Dermis microvascular lymphatic vessel endothelial cell (primary cell): Measurements from ENCODE around the gene MAX. TPM values are rescaled to one million over a fixed set of nuclear protein-coding genes. Genes with fewer than 3 reads are reported as not detected.
"Not testable (repeated sequence)": the region's sequence is repeated elsewhere in the genome, so short reads cannot be mapped to it uniquely, and the experiment has no call there.

Experiments
- DNase-seq, 2 donors: peaks; one replicate each; pipeline versions ENCODE4 v3.0.0 to v3.0.0-alpha.2; 2010; ENCODE audit warnings: low read depth in 2 of 2
- total RNA-seq: library from RNA; depleted of rRNA; stranded (reverse); fragments of >200 nt; gene quantifications from 2 replicates; pipeline ENCODE4 v1.2.1, GENCODE V29; 2014

The MAX gene
- total RNA-seq, 1 donor from 2014 or later, result 40.6 TPM

GRCh38 chr14:65104791-65105190 is 2.5 kb upstream of the MAX start:
- no peak for DNase-seq

GRCh38 chr14:65103150-65103760 is 938 bp upstream of the MAX start:
- peak in 1 of 2 donors; percentile 32 for DNase-seq

GRCh38 chr14:65101631-65102440 is 481 bp downstream of the MAX start:
- DNase-seq, result peak in 1 of 2 donors; percentile 38

GRCh38 chr14:65100922-65101541 is 1.3 kb downstream of the MAX start:
- DNase-seq, result peak in 1 of 2 donors; percentile 36

- DNase-seq, result peak; percentile 51 to 55
Observed at GRCh38 chr14:65098586-65098985, 3.7 kb downstream of the MAX start.

- no peak for DNase-seq
Observed at GRCh38 chr14:65096323-65097089, 5.8 kb downstream of the MAX start.

- DNase-seq, result peak in 1 of 2 donors; percentile 14
Observed at GRCh38 chr14:65095633-65096205, 6.6 kb downstream of the MAX start.

GRCh38 chr14:65092349-65092748 is 10.0 kb downstream of the MAX start:
- DNase-seq, result no peak

GRCh38 chr14:65087835-65088234 is 14.5 kb downstream of the MAX start:
- not testable (repeated sequence) for DNase-seq

GRCh38 chr14:65086686-65087085 is 15.6 kb downstream of the MAX start:
- not testable (repeated sequence) for DNase-seq

GRCh38 chr14:65084554-65085505 is 17.5 kb downstream of the MAX start:
- DNase-seq, result no peak

- no peak for DNase-seq
Observed at GRCh38 chr14:65082930-65083329, 19.4 kb downstream of the MAX start.

GRCh38 chr14:65080960-65081747 is 21.2 kb downstream of the MAX start:
- no peak for DNase-seq

- no peak for DNase-seq
Observed at GRCh38 chr14:65079768-65080167, 22.5 kb downstream of the MAX start.

GRCh38 chr14:65079201-65079600 is 23.1 kb downstream of the MAX start:
- DNase-seq, result peak in 1 of 2 donors; percentile 34

- no peak for DNase-seq
Observed at GRCh38 chr14:65077318-65077717, 25.0 kb downstream of the MAX start.

- no peak for DNase-seq
Observed at GRCh38 chr14:65075628-65076325, 26.5 kb downstream of the MAX start.

- peak in 1 of 2 donors; percentile 61 for DNase-seq
Observed at GRCh38 chr14:65074449-65075150, 27.7 kb downstream of the MAX start.
